Activated CD4-positive, alpha-beta T cell treated with anti-CD3 and anti-CD28 coated beads, Interleukin-2, amount 50 U/mL, for 16 hours (primary cell): ENCODE results near the gene SGPL1.
"Not testable (repeated sequence)": the region's sequence is repeated elsewhere in the genome, so short reads cannot be mapped to it uniquely, and the experiment has no call there.

Experiments used
- DNase-seq: peaks from one replicate; pipeline ENCODE4 v3.0.0-alpha.2; 2020

Gene SGPL1

GRCh38 chr10:70846795-70847194 lies 31.0 kb downstream of the SGPL1 start:
- DNase-seq: no peak

GRCh38 chr10:70847659-70848360 lies 32.1 kb downstream of the SGPL1 start:
- peak; percentile 39 for DNase-seq

GRCh38 chr10:70849582-70850016 lies 33.9 kb downstream of the SGPL1 start:
- DNase-seq: no peak

- DNase-seq: no peak
Observed at GRCh38 chr10:70850097-70850496, 34.3 kb downstream of the SGPL1 start.

GRCh38 chr10:70851597-70852475 lies 36.1 kb downstream of the SGPL1 start:
- DNase-seq: no peak

GRCh38 chr10:70853038-70853437 lies 37.3 kb downstream of the SGPL1 start:
- no peak for DNase-seq

- no peak for DNase-seq
Observed at GRCh38 chr10:70853457-70853856, 37.7 kb downstream of the SGPL1 start.

GRCh38 chr10:70856454-70856853 lies 40.7 kb downstream of the SGPL1 start:
- DNase-seq: no peak

- no peak for DNase-seq
Observed at GRCh38 chr10:70858759-70859158, 43.0 kb downstream of the SGPL1 start.

- not testable (repeated sequence) for DNase-seq
Observed at GRCh38 chr10:70861495-70862197, 45.9 kb downstream of the SGPL1 start.

- no peak for DNase-seq
Observed at GRCh38 chr10:70863470-70864160, 47.9 kb downstream of the SGPL1 start.

- DNase-seq: no peak
Observed at GRCh38 chr10:70864935-70865334, 49.2 kb downstream of the SGPL1 start.

- no peak for DNase-seq
Observed at GRCh38 chr10:70866424-70866823, 50.7 kb downstream of the SGPL1 start.

GRCh38 chr10:70872291-70872690 lies 56.5 kb downstream of the SGPL1 start:
- DNase-seq: no peak

- no peak for DNase-seq
Observed at GRCh38 chr10:70874061-70874460, 58.3 kb downstream of the SGPL1 start.

- DNase-seq: no peak
Observed at GRCh38 chr10:70879207-70879606, 63.5 kb downstream of the SGPL1 start.

GRCh38 chr10:70880077-70880534 lies 64.4 kb downstream of the SGPL1 start:
- peak; percentile 85 for DNase-seq

GRCh38 chr10:70884741-70885140 lies 69.0 kb downstream of the SGPL1 start:
- DNase-seq: no peak

GRCh38 chr10:70885481-70885880 lies 69.7 kb downstream of the SGPL1 start:
- no peak for DNase-seq

- DNase-seq: no peak
Observed at GRCh38 chr10:70885931-70886903, 70.5 kb downstream of the SGPL1 start.

- DNase-seq: no peak
Observed at GRCh38 chr10:70886921-70887665, 71.3 kb downstream of the SGPL1 start.
